ENCODE measurements around the gene ZFPM1. TPM values are rescaled to one million over a fixed set of nuclear protein-coding genes. Genes with fewer than 3 reads are reported as not detected.

ZFPM1 gene
- total RNA-seq, 1 donor from 2014 or later = 8.4 TPM

DNA sequence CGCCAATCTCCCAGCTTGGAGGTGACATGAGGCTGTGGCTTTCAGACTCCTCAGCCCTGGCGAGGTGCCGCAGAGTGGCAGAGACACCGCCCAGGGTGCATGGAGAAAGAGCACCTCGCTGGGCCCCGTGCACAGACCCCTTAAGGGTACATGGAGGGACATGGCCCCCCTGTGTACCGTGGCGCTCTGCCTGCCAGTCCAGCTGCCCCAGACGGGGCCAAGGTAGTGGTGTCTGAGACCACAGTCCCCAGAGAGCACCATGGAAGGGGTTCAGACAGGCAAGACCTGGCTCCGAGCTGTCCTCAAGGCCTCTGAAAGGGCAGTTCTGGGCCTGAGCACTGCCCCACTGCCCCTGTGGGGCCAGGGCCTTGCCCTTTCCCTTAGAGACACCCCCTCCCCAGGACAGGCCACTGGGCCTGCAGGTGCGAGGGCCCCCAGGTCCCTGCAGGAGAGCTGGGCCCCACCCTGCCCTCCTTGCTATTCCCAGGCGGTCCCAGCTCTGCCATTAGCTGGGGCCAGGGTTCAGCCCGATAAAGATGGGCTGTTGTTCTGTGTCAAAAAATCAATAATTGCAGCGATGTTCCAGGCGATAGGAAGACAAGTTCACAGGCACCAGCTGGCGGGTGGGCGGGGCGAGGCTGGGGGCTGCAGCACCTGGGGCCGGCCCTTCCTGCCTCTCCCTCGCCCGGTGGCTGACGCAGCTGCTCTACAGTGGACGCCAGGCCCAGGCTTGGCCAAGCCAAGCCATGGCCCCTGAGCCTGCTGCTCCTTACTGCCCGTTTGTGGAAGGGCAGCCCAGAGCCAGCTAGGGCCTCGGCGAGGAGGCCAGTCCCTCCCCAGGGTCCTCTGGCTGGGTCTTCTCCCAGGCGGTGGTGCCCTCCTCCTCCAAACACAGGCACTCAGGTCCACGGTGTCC, 51.7 kb downstream of the ZFPM1 start:
- TF ChIP-seq, protein P1, sequence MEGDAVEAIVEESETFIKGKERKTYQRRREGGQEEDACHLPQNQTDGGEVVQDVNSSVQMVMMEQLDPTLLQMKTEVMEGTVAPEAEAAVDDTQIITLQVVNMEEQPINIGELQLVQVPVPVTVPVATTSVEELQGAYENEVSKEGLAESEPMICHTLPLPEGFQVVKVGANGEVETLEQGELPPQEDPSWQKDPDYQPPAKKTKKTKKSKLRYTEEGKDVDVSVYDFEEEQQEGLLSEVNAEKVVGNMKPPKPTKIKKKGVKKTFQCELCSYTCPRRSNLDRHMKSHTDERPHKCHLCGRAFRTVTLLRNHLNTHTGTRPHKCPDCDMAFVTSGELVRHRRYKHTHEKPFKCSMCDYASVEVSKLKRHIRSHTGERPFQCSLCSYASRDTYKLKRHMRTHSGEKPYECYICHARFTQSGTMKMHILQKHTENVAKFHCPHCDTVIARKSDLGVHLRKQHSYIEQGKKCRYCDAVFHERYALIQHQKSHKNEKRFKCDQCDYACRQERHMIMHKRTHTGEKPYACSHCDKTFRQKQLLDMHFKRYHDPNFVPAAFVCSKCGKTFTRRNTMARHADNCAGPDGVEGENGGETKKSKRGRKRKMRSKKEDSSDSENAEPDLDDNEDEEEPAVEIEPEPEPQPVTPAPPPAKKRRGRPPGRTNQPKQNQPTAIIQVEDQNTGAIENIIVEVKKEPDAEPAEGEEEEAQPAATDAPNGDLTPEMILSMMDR (IDR thresholded peaks at IDR 0.05) = no peak
- no peak for DNase-seq
- Histone ChIP-seq H3K4me3 (no peak overlapping the region), H3K36me3 (no peaks in the 10 kb centered on the region), H3K9me3 (no peaks in the 10 kb centered on the region), H3K4me1 (no peaks in the 10 kb centered on the region), H3K27me3 (no peaks in the 10 kb centered on the region), H3K27ac (no peak overlapping the region)
- no peak for ATAC-seq
- intact Hi-C loops (cut with DNase I) = no loop called here

DNA sequence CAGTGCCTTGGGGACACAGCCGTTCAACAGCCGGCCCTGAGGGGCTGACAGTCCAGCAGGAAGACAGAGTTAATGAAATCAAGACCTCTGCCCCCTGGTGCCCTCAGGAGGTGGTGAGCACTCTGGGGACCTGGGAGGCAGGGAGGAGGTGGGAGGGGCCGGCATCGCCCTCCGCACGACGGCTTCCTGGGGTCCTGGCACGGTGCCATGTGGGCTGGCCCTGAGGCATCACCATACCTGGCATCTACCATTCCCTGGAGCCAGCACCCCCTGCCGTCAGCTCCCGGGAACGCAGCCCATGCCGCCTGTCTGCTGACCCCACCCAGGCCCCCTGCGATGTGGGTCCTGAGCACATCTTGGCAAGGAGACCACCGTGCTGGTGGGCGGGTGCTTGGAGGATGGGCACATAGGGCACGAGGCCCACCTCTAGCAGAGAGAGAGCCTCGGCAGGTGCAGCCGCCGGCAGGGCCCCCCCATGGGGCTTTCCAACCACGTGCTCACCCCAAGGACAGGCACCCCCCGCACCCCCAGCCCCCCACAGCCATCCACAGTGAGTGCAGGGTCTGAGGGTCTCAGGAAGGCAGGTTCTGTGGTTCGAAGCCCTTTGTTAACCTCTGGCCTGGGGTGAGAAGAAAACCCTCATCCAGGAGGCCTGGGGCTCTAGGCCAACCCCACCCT, 52.5 kb downstream of the ZFPM1 start:
- peak; percentile 80 for DNase-seq
- Histone ChIP-seq H3K27me3 (no peaks in the 10 kb centered on the region), H3K36me3 (no peaks in the 10 kb centered on the region), H3K9me3 (no peaks in the 10 kb centered on the region), H3K27ac (no peak overlapping the region), H3K4me1 (no peaks in the 10 kb centered on the region), H3K4me3 (no peak overlapping the region)
- peak; percentile 43 for ATAC-seq
- TF ChIP-seq, protein P1 (IDR thresholded peaks at IDR 0.05) = peak; percentile 34
- intact Hi-C loops (cut with DNase I) = no loop called here

DNA sequence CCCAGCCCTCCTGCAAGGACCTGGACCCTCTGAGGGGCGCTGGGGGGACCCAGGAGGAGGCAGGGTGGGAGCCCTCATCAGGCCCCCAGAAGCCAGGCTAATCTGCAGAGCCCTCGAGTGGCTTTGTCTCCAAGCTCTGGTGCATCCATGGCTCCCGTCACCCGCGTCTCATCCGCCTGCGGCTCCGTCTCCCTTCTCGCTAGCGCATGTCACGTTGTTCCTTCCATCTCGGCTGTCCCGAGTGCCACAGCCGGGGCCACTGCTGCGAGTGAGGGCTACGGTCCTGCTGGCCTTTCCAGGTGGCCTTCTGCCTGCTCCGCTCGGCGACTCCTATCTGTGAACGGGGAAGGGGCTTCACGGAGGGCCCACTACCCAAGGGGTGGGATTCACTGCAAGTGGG, 53.6 kb downstream of the ZFPM1 start:
- Histone ChIP-seq H3K4me3 (no peak overlapping the region), H3K9me3 (no peaks in the 10 kb centered on the region), H3K4me1 (no peaks in the 10 kb centered on the region), H3K27me3 (no peaks in the 10 kb centered on the region), H3K36me3 (no peaks in the 10 kb centered on the region), H3K27ac (no peak overlapping the region)
- ATAC-seq = no peak
- no peak for DNase-seq
- intact Hi-C loops (cut with DNase I) = no loop called here
- TF ChIP-seq, protein P1 (IDR thresholded peaks at IDR 0.05) = no peak

DNA sequence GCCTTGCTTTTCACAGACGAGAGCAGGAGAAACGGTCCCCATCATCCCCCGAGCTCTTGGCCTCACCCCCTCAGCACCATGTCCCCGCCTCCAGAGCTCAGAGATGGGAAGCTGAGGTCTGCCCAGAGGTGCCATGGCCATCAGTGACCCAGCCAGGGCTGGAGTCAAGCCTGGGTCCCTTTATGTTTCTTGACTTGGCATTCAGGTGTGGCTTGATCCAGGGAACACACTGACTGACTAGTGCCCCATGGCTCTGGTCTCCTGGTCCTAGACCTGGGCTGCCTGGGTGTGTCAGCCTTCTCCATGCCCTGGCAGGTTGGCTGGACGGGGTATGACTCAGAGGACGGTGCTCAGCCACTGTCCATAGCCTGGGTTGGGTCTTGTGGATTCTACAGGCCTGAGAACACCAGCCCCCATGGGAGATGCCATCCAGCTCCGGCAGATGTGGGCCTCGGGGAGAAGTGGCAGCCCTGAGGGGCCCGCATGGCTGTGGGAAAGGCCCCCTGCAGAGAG, 54.2 kb downstream of the ZFPM1 start:
- intact Hi-C loops (cut with DNase I) = no loop called here
- no peaks in the 10 kb centered on the region for H3K9me3 ChIP-seq

DNA sequence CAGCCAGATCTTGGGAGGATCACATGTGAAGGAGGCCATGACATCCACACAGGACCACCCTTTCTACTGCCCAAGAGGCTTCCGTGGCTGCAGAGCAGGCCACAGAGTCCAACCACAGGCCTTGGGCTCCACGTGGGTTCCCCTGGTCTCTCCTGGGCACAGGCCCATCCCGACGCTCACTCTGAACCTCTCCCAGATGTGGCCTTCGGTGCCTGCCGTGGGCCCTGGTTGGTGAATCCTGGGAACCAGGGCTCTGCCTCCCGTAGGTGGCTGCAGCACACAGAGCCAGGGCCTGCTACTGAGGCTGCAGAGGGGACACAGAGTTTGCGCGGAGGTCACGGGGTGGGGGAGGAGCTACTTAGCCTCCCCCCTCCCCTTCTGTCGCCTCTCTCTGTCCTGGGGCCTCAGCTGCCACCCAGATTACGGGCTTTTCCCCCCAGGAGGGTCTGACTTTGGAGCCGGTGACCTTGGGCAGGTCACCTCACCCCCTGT, 55.3 kb downstream of the ZFPM1 start:
- DNase-seq (no peak), ATAC-seq (no peak)
- Histone ChIP-seq H3K27ac (no peak overlapping the region), H3K4me3 (no peak overlapping the region), H3K36me3 (no peaks in the 10 kb centered on the region), H3K4me1 (no peaks in the 10 kb centered on the region), H3K9me3 (no peaks in the 10 kb centered on the region), H3K27me3 (no peaks in the 10 kb centered on the region)
- intact Hi-C loops (cut with DNase I) = no loop called here
- TF ChIP-seq, protein P1 (IDR thresholded peaks at IDR 0.05) = no peak

More for the DNA sequence above, 54.2 kb downstream of the ZFPM1 start:
- TF ChIP-seq, protein P1 (IDR thresholded peaks at IDR 0.05) = no peak
- H3K27ac ChIP-seq = no peak overlapping the region
- H3K4me3 ChIP-seq = no peak overlapping the region
- H3K4me1 ChIP-seq = no peaks in the 10 kb centered on the region
- no peaks in the 10 kb centered on the region for H3K27me3 ChIP-seq
- DNase-seq (no peak), ATAC-seq (no peak)
- no peaks in the 10 kb centered on the region for H3K36me3 ChIP-seq

All from upper lobe of right lung (tissue), 1 donor.